SJSA1 (cell line): ENCODE results near the gene GABRB3. TPM values are rescaled to one million over a fixed set of nuclear protein-coding genes. Genes with fewer than 3 reads are reported as not detected.
"Not testable (repeated sequence)": the region's sequence is repeated elsewhere in the genome, so short reads cannot be mapped to it uniquely, and the experiment has no call there.

Experiments used
- DNase-seq, 2 experiments: peaks; one replicate each; pipeline ENCODE4 v3.0.0-alpha.2; 2015 to 2020; ENCODE audit warnings: low spot score in 2 of 2, low read depth in 1 of 2
- H3K27ac ChIP-seq: fragments of 250-450 bp; sonication (Bioruptor Pico); 2 replicates; pipeline ENCODE4 v1.5.1; 2020; ENCODE audit warnings: mild to moderate bottlenecking, moderate library complexity
- H3K27me3 ChIP-seq: fragments of 250-450 bp; sonication (Bioruptor Pico); replicated peaks from 2 replicates; pipeline ENCODE4 v1.5.1; 2020; ENCODE audit warnings: mild to moderate bottlenecking, moderate library complexity
- H3K36me3 ChIP-seq: fragments of 250-450 bp; sonication (Bioruptor Pico); 2 replicates; pipeline ENCODE4 v1.5.1; 2020; ENCODE audit warnings: mild to moderate bottlenecking
- H3K4me1 ChIP-seq: fragments of 250-450 bp; sonication (Bioruptor Pico); replicated peaks from 2 replicates; pipeline ENCODE4 v1.6.1; 2021; ENCODE audit warnings: mild to moderate bottlenecking
- H3K4me3 ChIP-seq: fragments of 250-450 bp; sonication (Bioruptor Pico); 2 replicates; pipeline ENCODE4 v1.5.1; 2020; ENCODE audit warnings: mild to moderate bottlenecking
- H3K9me3 ChIP-seq: fragments of 250-450 bp; sonication (Bioruptor Pico); replicated peaks from 2 replicates; pipeline ENCODE4 v1.5.1; 2020; ENCODE audit warnings: mild to moderate bottlenecking
- total RNA-seq: library from RNA; depleted of rRNA; stranded (reverse); fragments of >200 nt; shearing (Covaris generic); gene quantifications from 2 replicates; pipeline ENCODE4 v1.2.3, GENCODE V29; 2014

The GABRB3 gene
- total RNA-seq, 1 experiment from 2014 or later, result not detected

DNA sequence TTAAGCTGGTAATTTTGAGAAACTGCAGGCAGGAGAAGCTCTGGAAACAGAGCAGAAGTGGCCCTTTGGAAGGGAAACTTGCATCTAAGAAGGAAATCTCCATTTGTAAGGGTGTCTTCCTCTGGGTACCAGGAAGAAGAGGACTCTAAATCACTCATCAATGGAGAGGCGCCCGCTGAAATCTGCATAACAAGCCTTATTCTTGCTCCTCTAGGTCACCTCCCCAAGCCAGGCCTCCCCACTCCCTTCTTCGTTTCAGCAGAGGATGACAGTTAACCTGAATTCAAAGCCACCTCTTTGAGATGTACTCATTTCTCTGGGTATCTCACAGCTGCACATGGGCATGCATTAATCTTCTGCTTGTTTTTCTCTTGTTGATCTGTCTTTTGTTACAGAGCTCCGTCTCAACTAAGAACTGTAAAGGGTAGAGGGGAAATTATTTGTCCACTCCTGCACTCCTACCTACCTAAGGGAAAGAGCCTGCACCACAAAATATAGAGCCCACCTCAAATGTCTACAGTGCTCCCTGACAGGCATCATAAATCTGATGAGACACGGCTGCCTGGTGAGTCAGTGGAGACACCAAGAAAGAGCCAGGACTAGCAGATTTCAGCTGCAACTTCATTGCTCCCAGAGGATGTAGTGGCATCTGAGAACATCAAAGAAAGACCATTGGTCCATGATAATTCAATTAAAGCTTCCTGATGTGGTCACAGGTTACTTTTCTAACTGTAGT, 51.5 kb downstream of the GABRB3 start:
- H3K4me3 ChIP-seq, result no peak overlapping the region
- no peaks in the 10 kb centered on the region for H3K4me1 ChIP-seq
- DNase-seq, result no peak
- H3K27me3 ChIP-seq, result no peaks in the 10 kb centered on the region
- H3K27ac ChIP-seq, result no peak overlapping the region
- no peaks in the 10 kb centered on the region for H3K36me3 ChIP-seq
- peaks cover 5% of the 10 kb centered on the region; the same call in 1 of the 2 replicates for H3K9me3 ChIP-seq

DNA sequence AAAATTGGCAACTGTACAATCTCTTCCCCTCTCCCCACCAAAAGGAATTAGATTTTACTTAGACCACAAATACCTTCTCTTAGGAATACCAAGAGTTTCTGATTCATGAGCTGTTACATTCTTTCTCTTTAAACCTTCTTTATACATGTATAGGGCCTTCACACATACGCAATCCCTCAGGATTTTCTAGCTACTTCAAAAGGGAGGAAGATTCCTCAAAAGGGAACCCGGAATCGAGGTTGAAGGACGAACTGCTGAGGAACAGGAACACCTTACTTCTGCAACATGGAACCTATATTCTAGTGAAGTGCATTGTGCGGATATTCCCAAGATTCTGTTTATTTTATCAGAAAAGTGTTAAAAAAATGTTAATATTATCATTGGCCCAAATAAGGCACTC, 52.3 kb downstream of the GABRB3 start:
- Histone ChIP-seq H3K4me3 (no peak overlapping the region), H3K27ac (no peak overlapping the region), H3K36me3 (no peaks in the 10 kb centered on the region), H3K27me3 (no peaks in the 10 kb centered on the region), H3K9me3 (peaks cover 3% of the 10 kb centered on the region; the same call in 1 of the 2 replicates), H3K4me1 (no peaks in the 10 kb centered on the region)
- no peak for DNase-seq

DNA sequence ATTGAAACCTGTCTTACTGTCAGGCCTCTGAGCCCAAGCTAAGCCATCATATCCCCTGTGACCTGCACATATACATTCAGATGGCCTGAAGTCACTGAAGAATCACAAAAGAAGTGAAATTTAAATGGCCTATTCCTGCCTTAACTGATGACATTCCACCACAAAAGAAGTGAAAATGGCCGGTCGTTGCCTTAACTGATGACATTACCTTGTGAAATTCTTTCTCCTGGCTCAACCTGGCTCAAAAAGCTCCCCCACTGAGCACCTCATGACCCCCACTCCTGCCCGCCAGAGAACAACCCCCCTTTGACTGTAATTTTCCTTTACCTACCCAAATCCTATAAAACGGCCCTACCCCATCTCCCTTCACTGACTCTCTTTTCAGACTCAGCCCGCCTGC, 53.0 kb downstream of the GABRB3 start:
- H3K27ac ChIP-seq, DNase-seq, H3K27me3 ChIP-seq, H3K9me3 ChIP-seq, H3K4me3 ChIP-seq, H3K4me1 ChIP-seq, H3K36me3 ChIP-seq: not testable (repeated sequence)

- no peak overlapping the region for H3K4me3 ChIP-seq
- H3K4me1 ChIP-seq, result no peaks in the 10 kb centered on the region
- no peaks in the 10 kb centered on the region; the same call in 1 of the 2 replicates for H3K9me3 ChIP-seq
- DNase-seq, result no peak
- H3K36me3 ChIP-seq, result no peaks in the 10 kb centered on the region
- no peaks in the 10 kb centered on the region for H3K27me3 ChIP-seq
- H3K27ac ChIP-seq, result no peak overlapping the region
Observed at GRCh38 chr15:26716069-26716468, 56.8 kb downstream of the GABRB3 start.

- H3K27me3 ChIP-seq, result no peaks in the 10 kb centered on the region
- no peak for DNase-seq
- no peaks in the 10 kb centered on the region for H3K36me3 ChIP-seq
- H3K4me3 ChIP-seq, result no peak overlapping the region
- H3K27ac ChIP-seq, result no peak overlapping the region
- H3K4me1 ChIP-seq, result no peaks in the 10 kb centered on the region
- no peaks in the 10 kb centered on the region for H3K9me3 ChIP-seq
Observed at GRCh38 chr15:26713498-26713897, 59.4 kb downstream of the GABRB3 start.

DNA sequence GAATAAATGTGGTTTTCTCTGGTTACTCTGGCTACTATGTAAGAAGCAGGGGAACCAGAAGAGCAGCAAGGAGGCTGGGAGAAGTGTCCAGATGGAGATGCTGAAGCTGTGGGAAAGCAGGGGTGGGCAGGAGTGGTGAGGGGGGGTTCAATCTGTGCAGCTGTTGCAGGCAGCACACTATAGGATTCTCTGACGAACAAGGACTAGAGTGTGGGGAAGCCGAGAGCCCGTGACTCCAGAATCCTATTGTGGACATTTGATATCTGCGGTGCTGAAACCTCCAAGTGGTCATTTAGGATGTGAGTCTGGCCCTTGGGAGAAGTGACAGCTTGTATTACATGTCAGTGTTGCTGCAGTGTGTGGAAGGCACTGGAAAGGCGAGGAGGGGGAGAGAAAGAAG, 60.5 kb downstream of the GABRB3 start:
- H3K9me3 ChIP-seq, result no peaks in the 10 kb centered on the region; the same call in 1 of the 2 replicates
- H3K4me1 ChIP-seq, result no peaks in the 10 kb centered on the region
- no peak overlapping the region for H3K27ac ChIP-seq
- H3K36me3 ChIP-seq, result no peaks in the 10 kb centered on the region
- H3K4me3 ChIP-seq, result no peak overlapping the region
- no peak for DNase-seq
- no peaks in the 10 kb centered on the region for H3K27me3 ChIP-seq

DNA sequence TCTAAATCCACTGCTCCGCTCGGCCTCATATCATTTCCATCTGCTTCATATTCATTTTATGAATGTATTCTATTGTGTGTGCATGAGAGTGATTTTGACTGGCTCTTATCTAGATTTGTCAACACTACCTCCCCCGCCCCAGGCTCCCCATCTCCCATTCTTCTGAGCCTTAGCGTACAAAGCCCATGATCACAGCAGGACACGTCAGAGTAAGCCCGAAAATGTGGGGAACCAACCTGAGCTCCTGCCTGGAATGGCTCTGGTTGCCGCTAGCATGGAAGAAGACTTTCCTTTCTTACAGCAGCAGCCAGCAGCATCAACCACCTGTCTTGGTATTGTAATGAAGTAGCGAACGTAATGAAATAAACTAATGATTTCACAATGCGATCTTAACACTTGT, 61.4 kb downstream of the GABRB3 start:
- no peaks in the 10 kb centered on the region for H3K27me3 ChIP-seq
- no peaks in the 10 kb centered on the region for H3K4me1 ChIP-seq
- no peaks in the 10 kb centered on the region for H3K36me3 ChIP-seq
- H3K9me3 ChIP-seq, result no peaks in the 10 kb centered on the region; the same call in 1 of the 2 replicates
- DNase-seq, result no peak
- no peak overlapping the region for H3K4me3 ChIP-seq
- H3K27ac ChIP-seq, result no peak overlapping the region

GRCh38 chr15:26702381-26702780, 70.5 kb downstream of the GABRB3 start:
- Histone ChIP-seq H3K27me3 (no peaks in the 10 kb centered on the region), H3K9me3 (peaks cover 8% of the 10 kb centered on the region), H3K4me1 (no peaks in the 10 kb centered on the region), H3K36me3 (no peaks in the 10 kb centered on the region), H3K27ac (no peak overlapping the region), H3K4me3 (no peak overlapping the region)
- DNase-seq, result no peak

- no peak overlapping the region for H3K4me3 ChIP-seq
- H3K4me1 ChIP-seq, result no peaks in the 10 kb centered on the region
- H3K9me3 ChIP-seq, result 0 out of 2 replicates have a peak, but pooled peaks cover 4% of the 10 kb centered on the region
- H3K27me3 ChIP-seq, result no peaks in the 10 kb centered on the region
- DNase-seq, result no peak
- no peaks in the 10 kb centered on the region for H3K36me3 ChIP-seq
- H3K27ac ChIP-seq, result no peak overlapping the region
Observed at GRCh38 chr15:26698555-26698954, 74.3 kb downstream of the GABRB3 start.

GRCh38 chr15:26697913-26698312, 75.0 kb downstream of the GABRB3 start:
- Histone ChIP-seq H3K27me3 (no peaks in the 10 kb centered on the region), H3K4me3 (no peak overlapping the region), H3K4me1 (no peaks in the 10 kb centered on the region), H3K9me3 (0 out of 2 replicates have a peak, but pooled peaks cover 4% of the 10 kb centered on the region), H3K36me3 (no peaks in the 10 kb centered on the region), H3K27ac (no peak overlapping the region)
- DNase-seq, result no peak

DNA sequence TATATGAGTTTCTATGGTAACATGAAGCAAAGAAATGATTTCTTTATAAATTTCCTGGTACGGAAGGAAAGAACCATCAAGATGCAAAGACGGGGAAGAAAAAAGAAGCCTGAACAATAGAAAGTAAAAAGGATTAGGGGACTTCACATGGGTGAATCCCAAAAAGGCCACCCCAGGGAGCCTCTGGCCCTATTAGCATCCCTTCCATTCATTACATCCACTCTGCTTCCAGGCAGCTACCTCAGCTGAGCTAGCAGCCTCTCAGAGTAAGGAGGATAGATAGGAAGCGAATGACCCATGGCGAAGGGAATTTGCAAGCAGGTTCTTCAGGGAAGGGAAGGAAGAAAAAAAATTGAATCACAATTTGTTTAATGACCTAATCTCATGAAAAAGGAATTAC, 81.6 kb downstream of the GABRB3 start:
- Histone ChIP-seq H3K36me3 (no peaks in the 10 kb centered on the region), H3K27me3 (no peaks in the 10 kb centered on the region), H3K4me3 (no peak overlapping the region), H3K4me1 (no peaks in the 10 kb centered on the region), H3K27ac (no peak overlapping the region), H3K9me3 (0 out of 2 replicates have a peak, but pooled peaks cover 9% of the 10 kb centered on the region)
- no peak for DNase-seq

- no peaks in the 10 kb centered on the region for H3K27me3 ChIP-seq
- H3K36me3 ChIP-seq, result no peaks in the 10 kb centered on the region
- DNase-seq, result no peak
- no peak overlapping the region for H3K27ac ChIP-seq
- no peaks in the 10 kb centered on the region for H3K4me1 ChIP-seq
- H3K4me3 ChIP-seq, result no peak overlapping the region
- 0 out of 2 replicates have a peak, but pooled peaks cover 9% of the 10 kb centered on the region for H3K9me3 ChIP-seq
Observed at GRCh38 chr15:26690778-26691177, 82.1 kb downstream of the GABRB3 start.

GRCh38 chr15:26689462-26689861, 83.4 kb downstream of the GABRB3 start:
- H3K27ac ChIP-seq, result no peak overlapping the region
- H3K4me1 ChIP-seq, result no peaks in the 10 kb centered on the region
- H3K36me3 ChIP-seq, result no peaks in the 10 kb centered on the region
- no peaks in the 10 kb centered on the region for H3K27me3 ChIP-seq
- DNase-seq, result no peak
- peaks cover 12% of the 10 kb centered on the region; the same call in 1 of the 2 replicates for H3K9me3 ChIP-seq
- H3K4me3 ChIP-seq, result no peak overlapping the region

DNA sequence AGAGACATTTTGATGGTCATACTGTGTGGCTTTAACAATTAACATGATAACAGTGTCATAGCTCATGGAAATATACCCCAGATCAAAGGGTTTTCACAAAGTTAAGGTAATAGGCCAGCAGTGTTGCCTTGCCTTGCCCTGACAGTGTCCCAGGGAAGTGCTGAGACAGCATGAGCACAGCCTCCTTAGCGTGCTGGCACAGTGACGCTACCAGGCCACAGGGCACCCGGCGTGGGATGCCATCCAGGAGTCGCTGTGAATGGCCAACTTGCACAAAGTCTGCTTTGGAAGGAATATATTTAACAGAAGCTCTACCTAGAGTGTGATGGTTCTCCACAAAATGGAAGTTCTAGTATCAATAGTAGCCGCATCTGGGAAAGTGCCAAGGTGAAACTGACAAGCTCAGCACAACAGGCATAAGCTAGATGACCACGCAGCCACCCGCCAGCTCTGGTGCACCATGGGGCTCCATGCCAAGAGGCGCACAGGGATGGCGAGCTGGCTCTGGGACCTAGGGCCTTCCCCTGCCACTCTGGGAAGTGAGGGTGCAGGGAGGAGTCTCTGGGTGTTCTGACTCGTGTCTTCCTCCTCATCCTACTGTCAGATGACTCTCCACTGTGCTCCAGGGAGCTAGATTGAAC, 86.2 kb downstream of the GABRB3 start:
- Histone ChIP-seq H3K27me3 (no peaks in the 10 kb centered on the region), H3K36me3 (no peaks in the 10 kb centered on the region), H3K4me1 (no peaks in the 10 kb centered on the region), H3K4me3 (no peak overlapping the region), H3K27ac (no peak overlapping the region), H3K9me3 (peaks cover 7% of the 10 kb centered on the region; the same call in 1 of the 2 replicates)
- no peak for DNase-seq
